Cardiac fibroblast (primary cell): ENCODE data around the gene CCDC187.

Source experiments
- DNase-seq, 2 donors: peaks; one replicate each; pipeline versions ENCODE4 v3.0.0 to v3.0.0-alpha.2; 2010; ENCODE audit warnings: low read depth in 2 of 2
- H3K4me3 ChIP-seq, 2 donors: replicated peaks in 1 of 2; 1 replicate in 1 of 2; 2 replicates in 1 of 2; pipeline ENCODE4 v1.5.1; 2011; ENCODE audit warnings: low read depth in 2 of 2, low read length in 2 of 2, mild to moderate bottlenecking in 2 of 2, moderate library complexity in 1 of 2
- TF ChIP-seq, protein P1 (sequence below): IDR thresholded peaks from one replicate; pipeline ENCODE4 v1.5.1; 2011; ENCODE audit warnings: low read depth, mild to moderate bottlenecking, low read length, inconsistent platforms

CCDC187 gene

DNA sequence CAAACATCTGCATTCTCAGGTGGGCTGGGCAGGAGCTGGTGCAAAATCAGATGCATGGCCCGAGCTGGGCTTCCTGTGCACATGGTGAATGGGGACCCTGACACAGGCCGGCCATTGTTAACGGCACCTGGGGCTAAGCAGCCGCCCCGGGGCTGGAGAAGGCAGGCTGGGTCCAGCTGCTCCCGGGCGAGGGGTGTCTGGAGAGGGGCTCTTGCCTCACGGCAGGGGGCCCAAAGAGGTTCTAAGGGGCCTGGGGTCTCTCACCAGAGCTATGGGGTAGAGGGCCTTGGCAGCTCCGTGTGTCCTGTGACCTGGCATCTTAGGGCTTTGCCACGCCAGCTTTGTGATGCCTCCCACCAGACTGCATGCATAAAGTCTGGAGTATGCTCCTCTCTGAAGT, 53.2 kb downstream of the CCDC187 start:
- no peak overlapping the region for H3K4me3 ChIP-seq
- DNase-seq, result no peak
- TF ChIP-seq, protein P1, sequence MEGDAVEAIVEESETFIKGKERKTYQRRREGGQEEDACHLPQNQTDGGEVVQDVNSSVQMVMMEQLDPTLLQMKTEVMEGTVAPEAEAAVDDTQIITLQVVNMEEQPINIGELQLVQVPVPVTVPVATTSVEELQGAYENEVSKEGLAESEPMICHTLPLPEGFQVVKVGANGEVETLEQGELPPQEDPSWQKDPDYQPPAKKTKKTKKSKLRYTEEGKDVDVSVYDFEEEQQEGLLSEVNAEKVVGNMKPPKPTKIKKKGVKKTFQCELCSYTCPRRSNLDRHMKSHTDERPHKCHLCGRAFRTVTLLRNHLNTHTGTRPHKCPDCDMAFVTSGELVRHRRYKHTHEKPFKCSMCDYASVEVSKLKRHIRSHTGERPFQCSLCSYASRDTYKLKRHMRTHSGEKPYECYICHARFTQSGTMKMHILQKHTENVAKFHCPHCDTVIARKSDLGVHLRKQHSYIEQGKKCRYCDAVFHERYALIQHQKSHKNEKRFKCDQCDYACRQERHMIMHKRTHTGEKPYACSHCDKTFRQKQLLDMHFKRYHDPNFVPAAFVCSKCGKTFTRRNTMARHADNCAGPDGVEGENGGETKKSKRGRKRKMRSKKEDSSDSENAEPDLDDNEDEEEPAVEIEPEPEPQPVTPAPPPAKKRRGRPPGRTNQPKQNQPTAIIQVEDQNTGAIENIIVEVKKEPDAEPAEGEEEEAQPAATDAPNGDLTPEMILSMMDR, result no peak

DNA sequence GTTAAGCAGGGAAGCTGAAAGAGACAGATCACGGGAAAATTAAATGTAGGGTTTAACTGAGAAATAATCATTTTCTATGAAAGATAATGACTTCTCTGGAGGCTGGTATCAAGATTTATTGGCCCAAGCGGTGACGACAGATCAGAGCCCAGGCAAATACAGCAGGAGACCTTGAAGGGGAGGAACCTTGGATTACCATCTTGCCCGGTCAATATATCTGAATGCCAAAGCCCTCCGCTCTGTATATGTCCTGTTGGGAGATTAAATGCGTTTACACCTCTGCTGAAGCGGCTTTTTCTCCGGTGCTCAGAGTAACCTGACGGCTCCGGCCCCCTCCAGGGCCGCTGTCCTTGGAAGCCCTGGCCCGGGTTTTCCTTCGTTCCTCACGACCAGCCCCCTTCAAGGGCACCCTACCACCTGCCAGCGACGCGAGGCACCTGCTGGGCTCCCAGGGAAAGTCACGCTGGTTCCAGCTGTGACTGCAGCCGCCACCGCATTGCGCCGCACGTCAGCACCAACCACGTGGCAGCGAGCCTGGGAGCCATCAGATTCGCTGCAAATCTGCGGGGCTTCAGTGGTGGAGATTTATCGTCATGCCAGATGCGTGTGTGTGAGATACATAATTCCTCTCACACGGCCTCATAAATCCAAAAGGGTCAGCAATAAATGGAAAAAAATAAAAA, 53.9 kb downstream of the CCDC187 start:
- TF ChIP-seq, protein P1, result no peak
- no peak overlapping the region for H3K4me3 ChIP-seq
- DNase-seq, result no peak

DNA sequence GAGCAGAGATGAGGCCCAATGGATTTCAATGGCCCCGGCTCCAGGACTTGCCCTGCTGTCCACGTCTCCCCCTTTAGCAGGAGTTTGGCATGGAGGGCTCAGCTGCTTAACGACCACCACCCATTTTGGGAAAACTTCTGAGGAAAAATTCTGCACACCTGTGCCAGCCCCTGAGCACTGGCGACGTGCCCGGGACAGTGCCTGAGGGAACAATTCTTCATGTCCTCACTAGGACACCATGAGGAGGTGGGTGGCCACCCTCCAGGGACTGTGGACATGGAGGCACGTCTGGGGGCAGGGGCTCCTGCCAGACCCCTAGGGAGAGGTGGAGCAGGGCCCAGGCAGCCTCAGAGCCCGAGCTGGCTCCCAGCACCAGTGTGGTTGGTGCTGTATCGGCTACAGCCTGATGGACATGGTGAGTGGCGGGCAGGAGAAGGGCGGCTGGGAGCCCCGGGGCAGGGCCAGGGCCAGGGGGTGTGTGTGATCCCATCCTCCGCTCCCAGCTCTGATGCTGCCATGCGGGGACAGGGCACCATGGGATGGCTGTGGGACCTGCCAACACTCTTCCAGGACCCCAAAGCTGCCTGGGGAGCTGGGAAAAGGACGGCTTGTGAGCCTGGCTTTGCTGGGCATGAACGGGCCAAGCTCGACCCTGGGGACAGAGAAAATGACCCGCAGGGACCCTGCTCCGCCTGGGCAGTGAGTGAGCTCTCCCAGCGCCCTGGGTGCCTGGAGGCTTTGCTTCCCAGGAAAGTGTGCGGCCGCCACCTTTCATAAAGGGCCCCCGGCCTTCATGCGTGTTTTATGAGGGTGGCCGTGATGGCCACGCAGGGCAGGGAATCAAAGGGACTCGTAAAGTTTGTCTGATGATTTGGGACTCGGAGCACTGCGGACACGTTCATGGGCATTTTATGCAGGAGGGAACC, 54.7 kb downstream of the CCDC187 start:
- no peak overlapping the region for H3K4me3 ChIP-seq
- DNase-seq, result no peak
- TF ChIP-seq, protein P1, result no peak

DNA sequence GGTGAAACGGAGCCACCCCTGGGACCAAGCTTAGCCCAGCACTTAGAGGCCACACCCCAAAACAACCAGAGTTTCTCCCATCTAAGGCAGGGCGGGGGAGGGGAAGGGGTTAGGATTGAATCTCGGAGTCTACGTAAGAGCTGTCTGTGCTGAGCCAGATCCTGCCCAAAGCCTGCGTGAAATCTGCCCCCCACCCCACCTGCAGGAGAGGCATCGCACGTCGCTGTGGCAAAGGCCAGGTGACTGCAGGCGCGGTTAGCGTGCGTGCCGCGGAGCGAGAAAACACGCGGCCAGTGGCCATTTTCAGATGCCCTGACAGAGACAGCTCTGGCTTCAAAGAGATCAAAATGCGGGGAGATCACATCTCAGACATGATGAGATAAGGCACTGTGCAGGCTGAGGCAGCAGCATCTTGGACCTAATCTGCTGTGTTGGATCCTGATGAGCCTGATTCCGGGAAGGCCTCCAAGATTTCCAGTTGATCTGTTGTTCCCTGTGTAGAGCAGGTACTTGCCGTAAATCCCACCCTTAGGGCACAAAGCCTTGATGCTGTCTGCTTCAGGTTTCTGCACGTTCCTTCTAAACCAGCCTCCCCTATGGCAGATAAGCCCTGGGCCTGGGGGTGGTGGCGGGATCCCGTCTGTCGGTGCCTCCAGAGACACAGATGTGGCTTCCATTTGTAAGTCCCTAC, 55.8 kb downstream of the CCDC187 start:
- TF ChIP-seq, protein P1, result no peak
- DNase-seq, result no peak
- H3K4me3 ChIP-seq, result no peak overlapping the region

DNA sequence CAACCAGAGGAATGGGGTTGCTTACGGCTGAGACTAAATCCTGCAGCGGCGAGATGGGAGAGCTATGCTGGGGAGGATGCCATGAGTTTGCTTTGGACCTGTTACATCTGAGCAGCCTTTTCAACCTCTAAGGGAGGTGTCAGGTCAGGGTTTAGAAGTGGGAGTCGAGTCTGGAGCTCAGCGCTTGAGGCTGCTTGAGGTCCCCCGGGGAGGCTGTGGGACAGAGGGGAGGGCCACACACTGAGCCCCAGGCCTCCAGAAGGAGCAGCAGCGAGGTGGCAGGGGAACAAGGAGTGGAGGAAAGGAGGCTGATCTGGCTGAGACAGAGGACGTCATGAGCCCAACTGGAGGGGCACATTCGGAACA, 56.4 kb downstream of the CCDC187 start:
- no peak overlapping the region for H3K4me3 ChIP-seq
- TF ChIP-seq, protein P1, result no peak
- no peak for DNase-seq

DNA sequence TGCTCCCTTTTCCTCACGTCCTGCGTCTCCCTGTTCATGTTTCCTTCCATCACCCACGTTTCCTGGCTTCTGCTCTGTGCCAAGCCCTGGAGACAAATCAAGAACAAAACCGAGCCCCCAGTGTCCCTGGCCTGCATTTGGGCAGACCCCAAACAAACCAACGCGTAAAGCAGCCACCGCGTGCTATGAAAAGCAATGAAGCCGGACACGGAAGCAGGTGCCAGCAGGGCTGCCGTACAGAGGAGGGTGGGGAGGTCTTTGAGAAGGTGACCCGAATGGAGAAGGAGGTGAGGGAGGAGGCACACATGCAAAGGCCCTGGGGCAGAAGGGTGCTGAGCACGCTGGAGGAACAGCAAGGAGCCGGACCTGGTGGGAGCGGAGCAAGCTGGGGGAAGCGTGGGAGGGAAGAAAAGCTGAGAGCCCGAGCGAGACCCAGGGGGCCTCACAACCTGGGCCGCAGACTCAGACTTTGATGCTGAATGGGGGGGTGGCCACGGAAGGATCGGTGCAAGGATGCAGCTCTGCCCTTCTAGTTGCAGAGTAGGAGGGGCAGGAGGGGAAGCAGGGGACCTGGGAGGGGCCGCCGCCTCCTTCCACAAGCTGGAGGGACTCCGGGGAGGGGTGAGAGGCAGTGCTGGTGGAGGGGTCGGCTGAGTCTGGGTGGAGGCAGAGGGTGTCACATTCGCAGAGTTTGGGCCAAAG, 56.9 kb downstream of the CCDC187 start:
- TF ChIP-seq, protein P1, result no peak
- no peak for DNase-seq
- no peak overlapping the region for H3K4me3 ChIP-seq
